Cardiac muscle cell (in vitro differentiated cells and primary cell): Measurements from ENCODE around the gene PAK4. TPM values are rescaled to one million over a fixed set of nuclear protein-coding genes. Genes with fewer than 3 reads are reported as not detected.

Source experiments
- DNase-seq, 2 donors: peaks; one replicate each; pipeline versions ENCODE4 v3.0.0 to v3.0.0-alpha.2; 2010 to 2017; ENCODE audit warnings: low read depth in 1 of 2, low spot score in 1 of 2
- H3K27ac ChIP-seq: fragments of 200-600 bp; sonication (generic); 2 replicates; pipeline ENCODE4 v1.5.1; 2016
- H3K27me3 ChIP-seq: fragments of 200-600 bp; sonication (generic); 2 replicates; pipeline ENCODE4 v1.6.0; 2016; ENCODE audit warnings: control low read depth
- H3K36me3 ChIP-seq: fragments of 200-600 bp; sonication (generic); 2 replicates; pipeline ENCODE4 v1.5.1; 2016; ENCODE audit warnings: control low read depth
- H3K4me1 ChIP-seq: fragments of 200-600 bp; sonication (generic); 2 replicates; pipeline ENCODE4 v1.8.1; 2017; ENCODE audit warnings: low read depth, mild to moderate bottlenecking, mixed run types
- H3K4me3 ChIP-seq: fragments of 200-600 bp; sonication (generic); 2 replicates; pipeline ENCODE4 v1.5.1; 2016; ENCODE audit warnings: mild to moderate bottlenecking
- H3K9me3 ChIP-seq: fragments of 200-600 bp; sonication (generic); 2 replicates; pipeline ENCODE4 v1.5.1; 2017; ENCODE audit warnings: low read depth, mild to moderate bottlenecking, control low read depth
- polyA plus RNA-seq: library from polyadenylated mRNA; unstranded; fragments of >200 nt; fragmentation: Nextera tagmentation; extraction: Ambion mirVana; gene quantifications from 2 replicates; pipeline ENCODE4 v1.2.1, GENCODE V29; 2016
- total RNA-seq: library from RNA; depleted of rRNA; stranded (reverse); fragments of >200 nt; gene quantifications from 2 replicates; pipeline ENCODE4 v1.2.3, GENCODE V29; 2016
- TF ChIP-seq, protein P1 (sequence below): IDR thresholded peaks from 2 replicates; pipeline ENCODE4 v1.5.1; 2012; ENCODE audit warnings: low read depth, mild to moderate bottlenecking, low read length

Gene PAK4
- total and polyA plus RNA-seq, 2 experiments from 2014 or later, result 32.5 to 57.9 TPM

DNA sequence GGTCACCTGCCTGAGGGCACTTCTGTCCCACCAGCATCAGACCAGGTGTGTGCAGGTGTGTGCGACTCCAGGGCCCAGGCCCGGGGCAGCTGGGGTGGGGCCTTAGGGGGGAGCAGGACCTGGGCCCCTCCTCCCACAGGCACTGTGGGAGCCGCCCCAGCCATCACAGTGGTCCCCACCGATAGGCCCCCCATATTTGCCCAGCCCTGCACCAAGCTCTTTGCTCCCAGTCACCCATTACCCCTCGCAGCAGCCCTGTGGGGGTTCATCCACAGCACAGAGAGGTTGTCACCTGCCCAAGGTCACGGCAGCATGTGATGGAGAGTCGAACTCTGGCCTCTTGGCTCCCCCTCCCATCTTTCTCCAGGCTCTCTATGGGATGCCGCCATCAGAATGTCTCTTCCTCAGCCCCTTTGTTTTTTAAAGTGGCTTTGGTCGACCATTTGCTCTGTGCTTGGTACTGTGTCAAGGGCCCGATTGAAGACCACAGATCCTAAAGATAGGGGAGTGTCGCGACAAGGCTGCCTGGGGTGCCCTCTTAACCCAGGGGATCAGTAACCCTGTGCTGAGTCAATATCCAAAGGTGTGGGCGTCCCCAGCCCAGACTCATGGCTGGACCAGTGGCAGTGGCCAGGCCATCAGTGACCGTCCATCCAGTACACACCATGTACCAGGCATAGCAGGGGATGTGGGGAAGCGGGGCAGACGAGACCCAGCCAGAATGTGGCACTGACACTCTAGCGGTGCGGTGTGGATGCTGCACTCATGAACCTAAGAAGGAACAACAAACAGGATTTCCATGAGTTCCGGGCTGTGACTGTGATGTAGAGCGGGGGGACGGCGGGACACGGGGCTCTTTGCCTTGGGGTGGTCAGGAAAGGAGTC is 42.9 kb downstream of the PAK4 start:
- no peak overlapping the region for H3K27ac ChIP-seq
- TF ChIP-seq, protein P1, sequence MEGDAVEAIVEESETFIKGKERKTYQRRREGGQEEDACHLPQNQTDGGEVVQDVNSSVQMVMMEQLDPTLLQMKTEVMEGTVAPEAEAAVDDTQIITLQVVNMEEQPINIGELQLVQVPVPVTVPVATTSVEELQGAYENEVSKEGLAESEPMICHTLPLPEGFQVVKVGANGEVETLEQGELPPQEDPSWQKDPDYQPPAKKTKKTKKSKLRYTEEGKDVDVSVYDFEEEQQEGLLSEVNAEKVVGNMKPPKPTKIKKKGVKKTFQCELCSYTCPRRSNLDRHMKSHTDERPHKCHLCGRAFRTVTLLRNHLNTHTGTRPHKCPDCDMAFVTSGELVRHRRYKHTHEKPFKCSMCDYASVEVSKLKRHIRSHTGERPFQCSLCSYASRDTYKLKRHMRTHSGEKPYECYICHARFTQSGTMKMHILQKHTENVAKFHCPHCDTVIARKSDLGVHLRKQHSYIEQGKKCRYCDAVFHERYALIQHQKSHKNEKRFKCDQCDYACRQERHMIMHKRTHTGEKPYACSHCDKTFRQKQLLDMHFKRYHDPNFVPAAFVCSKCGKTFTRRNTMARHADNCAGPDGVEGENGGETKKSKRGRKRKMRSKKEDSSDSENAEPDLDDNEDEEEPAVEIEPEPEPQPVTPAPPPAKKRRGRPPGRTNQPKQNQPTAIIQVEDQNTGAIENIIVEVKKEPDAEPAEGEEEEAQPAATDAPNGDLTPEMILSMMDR, result no peak
- H3K36me3 ChIP-seq, result no peaks in the 10 kb centered on the region
- H3K9me3 ChIP-seq, result no peaks in the 10 kb centered on the region
- no peaks in the 10 kb centered on the region for H3K27me3 ChIP-seq
- H3K4me3 ChIP-seq, result no peak overlapping the region
- peaks cover 36% of the 10 kb centered on the region for H3K4me1 ChIP-seq
- no peak for DNase-seq

DNA sequence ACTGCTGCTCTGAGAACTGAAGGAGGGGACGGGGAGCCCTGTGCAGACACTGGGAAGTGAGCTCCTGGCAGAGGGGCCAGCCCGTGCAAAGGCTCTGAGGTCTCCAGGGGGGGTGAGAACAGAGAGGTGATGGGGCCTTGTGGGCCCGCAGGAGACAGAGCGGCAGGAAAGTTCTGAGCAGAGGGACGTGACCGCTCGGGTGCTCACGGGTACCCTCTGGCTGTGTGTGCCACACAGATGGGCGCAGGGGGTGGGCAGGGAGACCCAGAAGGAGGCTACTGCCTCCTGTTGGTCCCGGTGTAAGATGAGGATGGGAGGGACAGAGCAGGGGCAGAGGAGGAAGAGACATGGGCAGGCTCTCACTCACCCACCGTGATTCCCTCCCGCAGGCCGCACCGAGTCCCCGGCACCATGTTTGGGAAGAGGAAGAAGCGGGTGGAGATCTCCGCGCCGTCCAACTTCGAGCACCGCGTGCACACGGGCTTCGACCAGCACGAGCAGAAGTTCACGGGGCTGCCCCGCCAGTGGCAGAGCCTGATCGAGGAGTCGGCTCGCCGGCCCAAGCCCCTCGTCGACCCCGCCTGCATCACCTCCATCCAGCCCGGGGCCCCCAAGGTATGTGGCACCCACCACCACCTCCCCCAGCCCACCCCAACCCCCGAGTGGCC is 43.7 kb downstream of the PAK4 start:
- H3K4me1 ChIP-seq, result peaks cover 36% of the 10 kb centered on the region
- H3K9me3 ChIP-seq, result no peaks in the 10 kb centered on the region
- H3K4me3 ChIP-seq, result no peak overlapping the region
- H3K36me3 ChIP-seq, result no peaks in the 10 kb centered on the region
- TF ChIP-seq, protein P1, result no peak
- no peaks in the 10 kb centered on the region for H3K27me3 ChIP-seq
- peak overlapping the region; percentile 87 for H3K27ac ChIP-seq
- DNase-seq, result no peak

DNA sequence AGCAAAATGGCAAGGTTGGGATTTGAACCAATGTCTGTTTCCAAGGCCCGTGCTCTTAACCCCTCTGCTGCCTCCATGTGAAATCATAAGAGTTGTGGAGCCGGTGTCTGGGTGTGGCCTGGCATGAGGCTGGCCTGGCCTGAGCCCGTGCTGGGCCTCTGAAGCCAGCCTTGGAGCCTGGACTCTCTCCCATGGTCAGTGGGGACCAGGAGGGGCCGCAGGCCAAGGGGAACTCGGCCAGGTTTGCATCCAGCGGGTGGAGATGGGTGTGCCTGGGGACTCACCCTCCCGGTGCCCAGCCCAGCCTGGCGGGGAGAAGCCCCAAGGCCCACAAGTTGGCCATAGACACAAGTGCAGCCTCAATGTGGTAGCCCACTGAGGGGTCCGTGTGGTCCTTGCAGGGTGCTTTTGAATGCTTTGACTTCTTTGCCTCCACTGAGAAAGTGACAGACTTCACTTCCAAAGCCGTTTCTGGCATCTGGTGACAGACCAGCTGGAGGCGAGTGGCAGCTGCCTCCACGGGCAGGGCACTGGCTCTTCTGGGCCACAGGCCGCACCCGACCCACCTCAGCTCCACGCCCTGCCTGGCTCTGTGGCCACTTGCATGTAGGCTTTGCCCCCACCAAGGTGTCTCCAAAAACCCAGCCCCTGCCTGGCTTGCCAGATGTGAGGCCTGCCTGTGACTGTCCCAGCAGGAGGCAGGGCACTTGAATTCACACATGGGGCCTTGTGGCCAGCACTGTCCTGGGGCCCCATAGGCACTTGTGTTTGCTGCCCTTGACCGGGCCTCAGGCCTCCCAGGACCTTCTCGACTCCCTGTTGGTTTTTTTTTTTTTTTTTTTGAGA is 45.0 kb downstream of the PAK4 start:
- Histone ChIP-seq H3K9me3 (no peaks in the 10 kb centered on the region), H3K4me3 (no peak overlapping the region), H3K27me3 (no peaks in the 10 kb centered on the region), H3K36me3 (no peaks in the 10 kb centered on the region), H3K4me1 (peaks cover 42% of the 10 kb centered on the region), H3K27ac (peak overlapping the region; percentile 87)
- peak in 1 of 2 donors; percentile 74 for DNase-seq
- TF ChIP-seq, protein P1, result no peak

DNA sequence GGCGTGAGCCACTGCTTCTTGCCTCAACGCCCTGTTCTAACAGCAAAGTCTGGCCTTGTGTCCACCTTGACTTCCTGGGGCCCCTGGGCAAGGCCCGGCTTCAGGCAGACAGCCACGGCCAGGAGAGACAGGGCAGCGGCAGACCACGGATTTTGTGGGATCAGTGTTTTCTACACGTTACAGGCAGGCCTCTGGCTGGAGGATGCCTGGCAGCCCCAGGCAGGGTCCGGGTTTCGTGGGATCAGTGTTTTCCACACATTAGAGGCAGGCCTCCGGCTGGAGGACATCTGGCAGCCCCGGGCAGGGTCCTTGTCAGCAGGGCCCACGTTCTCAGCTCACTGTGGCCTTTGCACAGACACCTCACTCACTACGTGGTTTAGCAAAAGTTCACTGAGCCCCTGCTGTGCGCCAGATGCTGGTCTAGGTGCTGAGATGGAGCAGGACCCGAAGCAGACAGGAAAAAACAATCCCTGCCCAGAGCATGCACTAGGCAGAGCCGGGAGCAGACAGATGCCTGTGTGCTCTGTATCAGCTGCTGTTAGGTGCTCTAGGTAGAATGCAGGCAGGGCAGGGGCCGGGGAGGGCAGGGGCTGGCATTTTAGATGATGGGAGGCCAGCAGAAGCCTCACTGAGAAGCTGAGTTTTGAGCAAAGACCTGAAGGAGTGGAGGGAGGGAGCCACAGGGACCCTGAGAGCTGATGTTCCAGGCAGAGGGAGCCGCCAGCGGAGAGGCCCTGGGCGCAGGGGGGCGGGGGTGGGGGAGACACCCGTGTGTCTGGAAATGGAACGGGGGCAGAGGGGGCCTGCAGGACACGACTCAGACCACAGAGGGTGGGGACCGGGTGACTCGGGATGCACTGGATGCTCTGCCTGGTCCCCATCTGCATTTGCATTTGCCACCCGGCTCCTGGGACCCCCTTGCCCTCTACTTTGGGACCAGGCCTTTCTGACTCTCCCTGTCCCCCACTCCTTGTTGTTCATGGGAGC is 46.2 kb downstream of the PAK4 start:
- Histone ChIP-seq H3K36me3 (no peaks in the 10 kb centered on the region), H3K27me3 (no peaks in the 10 kb centered on the region), H3K9me3 (no peaks in the 10 kb centered on the region), H3K4me1 (peaks cover 43% of the 10 kb centered on the region), H3K4me3 (no peak overlapping the region), H3K27ac (peak overlapping the region; percentile 87)
- DNase-seq, result no peak
- TF ChIP-seq, protein P1, result no peak
